ENCODE data around the gene SPPL3. TPM values are rescaled to one million over a fixed set of nuclear protein-coding genes. Genes with fewer than 3 reads are reported as not detected.
"Not testable (repeated sequence)": the region's sequence is repeated elsewhere in the genome, so short reads cannot be mapped to it uniquely, and the experiment has no call there.

Gene SPPL3, protein sequence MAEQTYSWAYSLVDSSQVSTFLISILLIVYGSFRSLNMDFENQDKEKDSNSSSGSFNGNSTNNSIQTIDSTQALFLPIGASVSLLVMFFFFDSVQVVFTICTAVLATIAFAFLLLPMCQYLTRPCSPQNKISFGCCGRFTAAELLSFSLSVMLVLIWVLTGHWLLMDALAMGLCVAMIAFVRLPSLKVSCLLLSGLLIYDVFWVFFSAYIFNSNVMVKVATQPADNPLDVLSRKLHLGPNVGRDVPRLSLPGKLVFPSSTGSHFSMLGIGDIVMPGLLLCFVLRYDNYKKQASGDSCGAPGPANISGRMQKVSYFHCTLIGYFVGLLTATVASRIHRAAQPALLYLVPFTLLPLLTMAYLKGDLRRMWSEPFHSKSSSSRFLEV
- total RNA-seq, result 10 to 100 TPM; 39.3 to 52.3 TPM
- polyA plus RNA-seq, result 10 to 100 TPM; 14.2 to 19.8 TPM
- long read RNA-seq, donor 1, full-length matches to known transcripts, result 24 of 36 reads
- long read RNA-seq, donor 1, partial matches to known transcripts, result 12 of 36 reads
- long read RNA-seq, donor 1, other reads (novel, unspliced or antisense), result 0 of 36 reads
- long read RNA-seq, donor 2, full-length matches to known transcripts, result 6 of 12 reads
- long read RNA-seq, donor 2, partial matches to known transcripts, result 6 of 12 reads
- long read RNA-seq, donor 2, other reads (novel, unspliced or antisense), result 0 of 12 reads
- long read RNA-seq, donor 3, full-length matches to known transcripts, result 8 of 8 reads
- long read RNA-seq, donor 3, partial matches to known transcripts, result 0 of 8 reads
- long read RNA-seq, donor 3, other reads (novel, unspliced or antisense), result 0 of 8 reads
- long read RNA-seq, donor 4, full-length matches to known transcripts, result 5 of 10 reads
- long read RNA-seq, donor 4, partial matches to known transcripts, result 5 of 10 reads
- long read RNA-seq, donor 4, other reads (novel, unspliced or antisense), result 0 of 10 reads
- long read RNA-seq, donor 5, full-length matches to known transcripts, result 23 of 30 reads
- long read RNA-seq, donor 5, partial matches to known transcripts, result 7 of 30 reads
- long read RNA-seq, donor 5, other reads (novel, unspliced or antisense), result 0 of 30 reads

DNA sequence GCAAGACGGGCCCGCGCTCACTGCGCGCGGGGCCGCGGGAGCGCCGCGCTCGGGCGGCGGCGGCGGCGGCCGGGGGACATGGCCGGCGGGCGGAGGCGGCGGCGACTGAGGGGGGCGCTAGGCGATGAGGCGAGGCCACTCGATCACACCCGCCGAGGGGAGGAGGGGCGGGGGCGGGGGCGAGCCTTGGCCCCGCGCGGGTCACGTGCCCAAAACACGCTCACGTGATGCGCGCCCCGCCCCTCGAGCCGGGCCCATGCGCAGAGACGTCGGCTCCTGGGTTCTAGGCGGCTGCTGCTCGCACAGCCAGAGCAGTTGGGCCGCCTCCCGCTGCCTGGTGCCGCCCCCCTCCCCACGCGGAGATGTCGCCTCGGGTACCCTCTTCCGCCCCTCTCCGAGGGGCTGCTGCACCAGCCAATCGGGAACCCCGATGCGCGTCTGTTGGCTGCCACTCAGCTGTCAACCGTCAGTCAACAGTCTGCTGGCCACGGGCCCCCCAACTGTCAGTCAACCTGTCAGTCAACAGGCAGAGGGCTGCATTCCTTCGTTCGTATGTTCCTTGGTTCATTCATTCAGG is at the start of gene SPPL3:
TSS of gene SPPL3 (minus strand) at position 162 of the 577 bp plus-strand sequence. CDS start 491 bp downstream, outside the sequence.
- TF ChIP-seq, protein P1, sequence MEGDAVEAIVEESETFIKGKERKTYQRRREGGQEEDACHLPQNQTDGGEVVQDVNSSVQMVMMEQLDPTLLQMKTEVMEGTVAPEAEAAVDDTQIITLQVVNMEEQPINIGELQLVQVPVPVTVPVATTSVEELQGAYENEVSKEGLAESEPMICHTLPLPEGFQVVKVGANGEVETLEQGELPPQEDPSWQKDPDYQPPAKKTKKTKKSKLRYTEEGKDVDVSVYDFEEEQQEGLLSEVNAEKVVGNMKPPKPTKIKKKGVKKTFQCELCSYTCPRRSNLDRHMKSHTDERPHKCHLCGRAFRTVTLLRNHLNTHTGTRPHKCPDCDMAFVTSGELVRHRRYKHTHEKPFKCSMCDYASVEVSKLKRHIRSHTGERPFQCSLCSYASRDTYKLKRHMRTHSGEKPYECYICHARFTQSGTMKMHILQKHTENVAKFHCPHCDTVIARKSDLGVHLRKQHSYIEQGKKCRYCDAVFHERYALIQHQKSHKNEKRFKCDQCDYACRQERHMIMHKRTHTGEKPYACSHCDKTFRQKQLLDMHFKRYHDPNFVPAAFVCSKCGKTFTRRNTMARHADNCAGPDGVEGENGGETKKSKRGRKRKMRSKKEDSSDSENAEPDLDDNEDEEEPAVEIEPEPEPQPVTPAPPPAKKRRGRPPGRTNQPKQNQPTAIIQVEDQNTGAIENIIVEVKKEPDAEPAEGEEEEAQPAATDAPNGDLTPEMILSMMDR (IDR thresholded peaks at IDR 0.05; ENCODE audit: control extremely low read depth, extremely low read depth), result no peak
- ATAC-seq (ENCODE audit: insufficient read depth, low FRiP score), result peak; percentile 92

DNA sequence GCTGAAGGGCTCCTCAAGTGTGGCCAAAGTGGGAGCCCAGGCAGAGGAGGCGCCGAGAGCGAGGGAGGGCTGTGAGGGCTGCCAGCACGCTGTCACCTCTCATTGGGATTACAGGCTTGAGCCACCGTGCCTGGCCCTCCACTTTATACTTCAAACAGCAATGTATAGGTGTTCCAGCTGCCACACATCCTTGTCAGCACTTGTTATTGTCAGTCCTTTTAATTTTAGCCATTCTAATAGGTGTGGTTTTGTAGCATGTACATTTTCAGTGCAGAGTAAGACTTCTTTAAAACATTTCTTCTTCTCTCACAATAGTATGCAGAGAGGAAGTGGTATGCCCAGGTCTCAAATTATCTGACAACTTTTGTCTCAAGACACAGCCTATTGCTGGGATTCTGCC is 46.6 kb upstream of the SPPL3 start:
- TF ChIP-seq, protein P1 (IDR thresholded peaks at IDR 0.05; ENCODE audit: control extremely low read depth, extremely low read depth), result no peak

More for the DNA sequence above, at the start of gene SPPL3:
- Histone ChIP-seq H3K9ac (ENCODE audit: insufficient read depth in 1 of 2, low read length in 2 of 2) (peak within 1 kb of the TSS; percentile 55 to 80), H3K4me3 (peak within 1 kb of the TSS; percentile 97), H3K9me3 (ENCODE audit: control insufficient read depth in 4 of 4, insufficient read depth in 3 of 4, low read length in 3 of 4) (peaks cover 0 to 2% (median 0%) of the 10 kb centered on the region in 4 donors), H3K4me1 (ENCODE audit: control insufficient read depth in 5 of 5, insufficient read depth in 5 of 5, low read length in 5 of 5) (peaks cover 4 to 12% (median 6%) of the 10 kb centered on the region in 5 donors), H3K27ac (ENCODE audit: low read depth in 1 of 2, low read length in 1 of 2) (peak within 1 kb of the TSS; percentile 92 to 96), H3K27me3 (ENCODE audit: control insufficient read depth in 3 of 3, insufficient read depth in 3 of 3, low read length in 2 of 3) (no peaks in the 10 kb centered on the region), H3K36me3 (ENCODE audit: control insufficient read depth in 4 of 4, insufficient read depth in 4 of 4, low read length in 4 of 4) (peaks cover 0 to 4% (median 0%) of the 10 kb centered on the region in 4 donors)
- 0 to 1% methylated on average over 33 to 66 of the region's 66 CpGs for WGBS, 2 donors
- peak; percentile 93 to 96 (median 94) for DNase-seq

DNA sequence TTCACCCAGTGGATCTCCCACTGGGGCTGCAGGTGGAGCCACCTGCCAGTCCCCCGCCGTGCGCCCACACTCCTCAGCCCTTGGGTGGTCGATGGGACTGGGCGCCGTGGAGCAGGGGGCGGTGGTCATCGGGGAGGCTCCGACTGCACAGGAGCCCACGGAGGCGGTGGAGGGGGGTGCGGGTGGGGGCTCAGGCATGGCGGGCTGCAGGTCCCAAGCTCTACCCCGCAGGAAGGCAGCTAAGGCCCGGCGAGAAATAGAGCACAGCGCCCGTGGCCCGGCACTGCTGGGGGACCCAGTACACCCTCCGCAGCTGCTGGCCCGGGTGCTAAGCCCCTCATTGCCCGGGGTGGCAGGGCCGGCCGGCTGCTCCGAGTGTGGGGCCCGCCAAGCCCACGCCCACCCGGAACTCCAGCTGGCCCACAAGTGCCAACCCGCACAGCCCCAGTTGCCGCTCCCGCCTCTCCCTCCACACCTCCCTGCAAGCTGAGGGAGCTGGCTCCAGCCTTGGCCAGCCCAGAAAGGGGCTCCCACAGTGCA is 46.2 kb upstream of the SPPL3 start:
- DNase-seq; H3K36me3 ChIP-seq (ENCODE audit: control insufficient read depth in 4 of 4, insufficient read depth in 4 of 4, low read length in 4 of 4); H3K4me1 ChIP-seq (ENCODE audit: control insufficient read depth in 5 of 5, insufficient read depth in 5 of 5, low read length in 5 of 5); H3K9me3 ChIP-seq (ENCODE audit: control insufficient read depth in 4 of 4, insufficient read depth in 3 of 4, low read length in 3 of 4); H3K27ac ChIP-seq (ENCODE audit: low read depth in 1 of 2, low read length in 1 of 2); H3K4me3 ChIP-seq; H3K27me3 ChIP-seq (ENCODE audit: control insufficient read depth in 3 of 3, insufficient read depth in 3 of 3, low read length in 2 of 3); H3K9ac ChIP-seq (ENCODE audit: insufficient read depth in 1 of 2, low read length in 2 of 2); ATAC-seq (ENCODE audit: insufficient read depth, low FRiP score): not testable (repeated sequence)
- 95 to 97% methylated on average over 27 to 31 of the region's 31 CpGs for WGBS, 2 donors

More for the DNA sequence above, 46.6 kb upstream of the SPPL3 start:
- H3K27me3 ChIP-seq (ENCODE audit: control insufficient read depth in 3 of 3, insufficient read depth in 3 of 3, low read length in 2 of 3), result no peaks in the 10 kb centered on the region
- 88 to 93% methylated on average over 5 of the region's 5 CpGs for WGBS, 2 donors
- no peak overlapping the region for H3K4me3 ChIP-seq
- no peaks in the 10 kb centered on the region for H3K36me3 ChIP-seq (ENCODE audit: control insufficient read depth in 4 of 4, insufficient read depth in 4 of 4, low read length in 4 of 4)
- H3K9ac ChIP-seq (ENCODE audit: insufficient read depth in 1 of 2, low read length in 2 of 2), result no peak overlapping the region
- no peak for ATAC-seq (ENCODE audit: insufficient read depth, low FRiP score)
- DNase-seq, result no peak
- H3K4me1 ChIP-seq (ENCODE audit: control insufficient read depth in 5 of 5, insufficient read depth in 5 of 5, low read length in 5 of 5), result no peaks in the 10 kb centered on the region
- H3K27ac ChIP-seq (ENCODE audit: low read depth in 1 of 2, low read length in 1 of 2), result no peak overlapping the region
- H3K9me3 ChIP-seq (ENCODE audit: control insufficient read depth in 4 of 4, insufficient read depth in 3 of 4, low read length in 3 of 4), result peaks cover 0 to 4% (median 1%) of the 10 kb centered on the region in 4 donors

DNA sequence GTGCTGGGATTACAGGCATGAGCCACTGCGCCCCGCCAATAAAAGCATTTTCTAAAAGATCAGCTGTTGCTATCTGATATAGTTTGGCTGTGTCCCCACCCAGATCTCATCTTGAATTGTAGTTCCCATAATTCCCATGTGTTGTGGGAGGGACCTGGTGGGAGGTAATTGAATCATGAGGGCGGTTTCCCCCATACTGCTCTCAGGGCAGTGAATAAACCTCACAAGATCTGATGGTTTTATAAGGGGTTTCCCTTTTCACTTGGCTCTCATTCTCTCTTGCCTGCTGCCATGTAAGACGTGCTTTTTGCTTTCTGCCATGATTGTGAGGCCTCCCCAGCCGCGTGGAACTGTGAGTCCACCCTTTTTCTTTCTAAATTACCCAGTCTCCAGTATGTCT is 41.4 kb upstream of the SPPL3 start:
- H3K9me3 ChIP-seq (ENCODE audit: control insufficient read depth in 4 of 4, insufficient read depth in 3 of 4, low read length in 3 of 4); H3K4me3 ChIP-seq; H3K27ac ChIP-seq (ENCODE audit: low read depth in 1 of 2, low read length in 1 of 2); H3K9ac ChIP-seq (ENCODE audit: insufficient read depth in 1 of 2, low read length in 2 of 2); H3K4me1 ChIP-seq (ENCODE audit: control insufficient read depth in 5 of 5, insufficient read depth in 5 of 5, low read length in 5 of 5); ATAC-seq (ENCODE audit: insufficient read depth, low FRiP score); H3K36me3 ChIP-seq (ENCODE audit: control insufficient read depth in 4 of 4, insufficient read depth in 4 of 4, low read length in 4 of 4); H3K27me3 ChIP-seq (ENCODE audit: control insufficient read depth in 3 of 3, insufficient read depth in 3 of 3, low read length in 2 of 3); DNase-seq: not testable (repeated sequence)
- 85 to 93% methylated on average over 6 of the region's 6 CpGs for WGBS, 2 donors
